Activated CD8-positive, alpha-beta memory T cell treated with anti-CD3 and anti-CD28 coated beads, Interleukin-2, amount 10 ng/mL, durations not matched to agents 7 days and 5 days (primary cell): Measurements from ENCODE around the gene UBE2D2. TPM values are rescaled to one million over a fixed set of nuclear protein-coding genes. Genes with fewer than 3 reads are reported as not detected.
A peak's percentile ranks its signal among the peaks of the same experiment; 100 is the strongest.
"Not testable (repeated sequence)": the region's sequence is repeated elsewhere in the genome, so short reads cannot be mapped to it uniquely, and the experiment has no call there.

Source experiments
- ATAC-seq: fragments of 150-1000 bp; cut with Tn5 transposase; one replicate; pipeline ENCODE4 v1.10.0; 2021; ENCODE audit warnings: moderate library complexity
- CTCF ChIA-PET: fragments of 350-600 bp; sonication (Branson Sonifier 250); formaldehyde crosslinking; loops from one replicate; lab custom pipeline; 2021; ENCODE audit warnings: antibody characterized with exemption; lab: Charles Lee
- DNase-seq: peaks from one replicate; pipeline ENCODE4 v3.0.0-alpha.2; 2020
- H3K27ac Mint-ChIP-seq: one replicate; pipeline ENCODE4 v1.8.0; 2021; ENCODE audit warnings: mild to moderate bottlenecking, mixed read lengths
- H3K27me3 Mint-ChIP-seq: one replicate; pipeline ENCODE4 v1.8.0; 2021; ENCODE audit warnings: mixed read lengths
- H3K36me3 Mint-ChIP-seq: one replicate; pipeline ENCODE4 v1.8.0; 2021; ENCODE audit warnings: mild to moderate bottlenecking, mixed read lengths
- H3K4me1 Mint-ChIP-seq: one replicate; pipeline ENCODE4 v1.8.0; 2021; ENCODE audit warnings: mixed read lengths
- H3K4me3 Mint-ChIP-seq: one replicate; pipeline ENCODE4 v1.8.0; 2021; ENCODE audit warnings: mild to moderate bottlenecking, moderate library complexity, mixed read lengths
- H3K9me3 Mint-ChIP-seq: one replicate; pipeline ENCODE4 v1.8.0; 2022; ENCODE audit warnings: low read depth, mixed read lengths
- total RNA-seq, 2 experiments: library from RNA; stranded (reverse); gene quantifications; one replicate each; pipeline ENCODE4 v1.2.3, GENCODE V29; 2021

Gene UBE2D2
- total RNA-seq, result 100 to 1,000 TPM; 201 to 244 TPM

DNA sequence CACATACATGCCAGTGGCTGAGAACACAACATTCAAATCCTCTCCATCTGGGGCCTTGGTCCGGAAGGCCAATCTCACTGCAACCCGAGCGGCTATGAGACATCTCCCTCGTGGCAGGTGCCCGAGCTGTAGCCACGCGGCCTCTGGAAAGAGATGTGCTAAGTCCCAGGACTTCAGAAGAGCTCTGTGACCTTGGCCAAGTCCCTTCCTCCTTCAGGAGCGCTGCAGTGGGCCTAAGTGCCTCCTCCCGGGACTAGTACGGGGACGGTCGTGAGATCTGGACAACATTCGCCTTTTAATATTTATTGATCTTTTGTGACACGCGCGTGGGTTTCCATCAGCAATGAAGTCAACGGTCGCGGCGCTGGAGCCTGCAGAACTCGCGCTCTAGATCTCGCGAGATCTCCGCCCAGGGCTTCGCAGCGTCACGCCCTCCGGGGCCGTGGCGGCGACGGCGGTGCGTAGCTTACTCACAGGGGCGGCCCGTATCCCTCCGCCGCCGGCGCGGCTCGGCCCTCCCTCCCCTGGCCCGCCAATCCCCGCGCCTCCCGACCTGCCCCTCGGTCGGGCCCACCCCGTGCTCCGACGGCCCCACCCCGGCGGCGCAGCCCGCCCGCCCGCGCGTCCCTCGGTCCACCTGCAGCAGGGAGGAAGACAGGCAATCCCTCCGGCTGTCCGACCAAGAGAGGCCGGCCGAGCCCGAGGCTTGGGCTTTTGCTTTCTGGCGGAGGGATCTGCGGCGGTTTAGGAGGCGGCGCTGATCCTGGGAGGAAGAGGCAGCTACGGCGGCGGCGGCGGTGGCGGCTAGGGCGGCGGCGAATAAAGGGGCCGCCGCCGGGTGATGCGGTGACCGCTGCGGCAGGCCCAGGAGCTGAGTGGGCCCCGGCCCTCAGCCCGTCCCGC, at the start of gene UBE2D2:
Gene UBE2D2, plus strand, starts transcription at position 588 of the 903 bp plus-strand sequence. CDS start 453 bp downstream, outside the sequence.
- Mint-ChIP-seq H3K9me3 (no peaks in the 10 kb centered on the region), H3K27ac (peak within 1 kb of the TSS; percentile 94), H3K27me3 (no peaks in the 10 kb centered on the region), H3K36me3 (peaks cover 21% of the 10 kb centered on the region), H3K4me3 (peak within 1 kb of the TSS; percentile 96), H3K4me1 (peaks cover 36% of the 10 kb centered on the region)
- DNase-seq (peak; percentile 98), ATAC-seq (peak; percentile 93)
- CTCF ChIA-PET, result interaction anchor here (0.8 to 9.1 kb wide), 8 partner anchors 13 to 204 kb away, joined by 3 to 92 read pairs (median 4); partner anchors contain the start of gene SPATA24

DNA sequence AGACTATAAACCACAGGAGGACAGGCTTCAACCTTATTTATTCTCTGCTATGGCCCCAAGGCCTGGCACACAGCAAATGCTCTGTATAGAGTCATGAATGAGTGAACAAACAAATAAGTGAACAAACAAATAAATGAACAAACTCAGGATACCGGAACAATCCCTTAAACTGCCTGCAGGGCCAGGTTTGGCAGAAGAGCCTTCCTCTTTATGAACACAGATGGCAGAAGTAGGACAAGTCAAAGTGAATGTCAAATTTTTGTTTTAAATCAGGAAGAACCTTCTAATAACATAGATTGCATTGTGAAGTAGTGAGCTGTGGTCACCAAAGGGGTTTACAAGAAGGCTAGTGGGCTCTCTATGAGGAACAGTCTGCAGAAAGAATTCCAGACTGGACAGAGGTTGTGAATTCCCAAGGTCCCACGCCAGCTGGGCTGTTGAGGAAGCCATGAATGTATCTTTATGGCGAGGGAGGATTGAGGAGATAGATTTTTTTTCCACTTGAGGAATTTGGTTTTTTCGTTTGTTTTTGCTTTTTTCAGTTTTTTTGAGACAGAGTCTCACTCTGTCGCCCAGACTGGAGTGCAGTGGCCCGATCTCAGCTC, 48.3 kb upstream of the UBE2D2 start:
- CTCF ChIA-PET, result interaction anchor here (0.7 to 13.7 kb wide), 30 partner anchors 9 to 220 kb away, joined by 3 to 423 read pairs (median 4); partner anchors contain the start of genes DNAJC18, ECSCR, PROB1 and SPATA24
- ATAC-seq (no peak), DNase-seq (no peak)
- H3K4me1 Mint-ChIP-seq, result peaks cover 53% of the 10 kb centered on the region
- H3K4me3 Mint-ChIP-seq, result no peak overlapping the region
- H3K9me3 Mint-ChIP-seq, result no peaks in the 10 kb centered on the region
- peaks cover 4% of the 10 kb centered on the region for H3K36me3 Mint-ChIP-seq
- peak overlapping the region; percentile 10 for H3K27ac Mint-ChIP-seq
- no peaks in the 10 kb centered on the region for H3K27me3 Mint-ChIP-seq

DNA sequence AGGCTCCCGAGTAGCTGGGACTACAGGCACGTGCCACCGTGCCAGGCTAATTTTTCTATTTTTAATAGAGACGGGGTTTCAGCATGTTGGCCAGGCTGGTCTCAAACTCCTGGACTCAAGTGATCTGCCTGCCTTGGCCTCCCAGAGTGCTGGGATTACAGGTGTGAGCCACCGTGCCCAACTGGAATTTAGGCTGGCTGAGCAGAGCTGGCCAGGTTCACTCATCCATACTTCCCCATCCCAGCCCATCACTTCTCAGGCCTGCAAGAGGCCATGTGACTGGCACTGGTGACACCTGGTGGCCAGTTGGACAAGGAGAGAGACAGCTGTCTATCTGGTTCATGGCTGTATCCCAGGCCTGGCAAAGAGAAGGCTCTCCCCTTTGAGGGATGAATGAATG, 47.7 kb upstream of the UBE2D2 start:
- H3K4me3 Mint-ChIP-seq, H3K36me3 Mint-ChIP-seq, H3K27ac Mint-ChIP-seq, H3K9me3 Mint-ChIP-seq, H3K27me3 Mint-ChIP-seq: not testable (repeated sequence)
- peak; percentile 89 for DNase-seq
- CTCF ChIA-PET, result interaction anchor here (0.7 to 13.7 kb wide), 33 partner anchors 9 to 221 kb away, joined by 3 to 423 read pairs (median 4); partner anchors contain the start of genes DNAJC18, ECSCR, PROB1 and SPATA24
- peak; percentile 68 for ATAC-seq
- H3K4me1 Mint-ChIP-seq, result peaks cover 57% of the 10 kb centered on the region

DNA sequence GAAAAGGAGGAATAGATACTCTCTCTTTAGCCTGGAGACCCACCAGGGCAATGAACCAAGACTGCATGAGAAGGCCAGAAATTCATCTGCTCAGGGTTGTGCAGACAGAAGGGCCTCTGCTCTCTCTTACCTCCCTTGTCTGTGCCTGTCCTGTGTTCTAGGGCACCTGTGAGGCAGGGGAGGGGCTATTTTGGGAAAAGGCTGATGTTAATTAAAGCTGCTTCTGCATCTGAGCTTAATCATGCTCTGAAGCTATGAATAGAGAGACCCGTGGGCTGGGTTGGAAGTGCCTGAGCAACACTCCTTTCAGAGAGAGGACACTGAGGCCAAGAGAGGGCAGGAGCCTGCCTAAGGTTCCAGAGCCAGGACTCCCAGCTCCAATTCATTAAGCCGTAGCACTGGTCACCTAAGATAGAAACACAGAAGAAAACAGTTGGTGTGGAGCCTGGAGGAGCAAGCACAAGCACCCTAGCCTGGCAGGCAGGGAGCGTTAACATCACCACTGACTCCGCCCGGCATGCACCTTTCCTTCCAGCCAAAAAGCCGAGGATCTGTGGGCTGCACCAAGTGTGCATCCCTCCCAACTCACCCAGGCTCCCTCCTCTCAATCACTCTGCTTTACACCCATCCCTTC, 47.2 kb upstream of the UBE2D2 start:
- ATAC-seq (peak; percentile 2), DNase-seq (no peak)
- peaks cover 62% of the 10 kb centered on the region for H3K4me1 Mint-ChIP-seq
- H3K9me3 Mint-ChIP-seq, result no peaks in the 10 kb centered on the region
- peaks cover 4% of the 10 kb centered on the region for H3K36me3 Mint-ChIP-seq
- CTCF ChIA-PET, result interaction anchor here (0.7 to 13.7 kb wide), 34 partner anchors 8 to 211 kb away, joined by 3 to 423 read pairs (median 4); partner anchors contain the start of genes DNAJC18, ECSCR, PROB1 and SPATA24
- H3K27me3 Mint-ChIP-seq, result no peaks in the 10 kb centered on the region
- no peak overlapping the region for H3K4me3 Mint-ChIP-seq
- H3K27ac Mint-ChIP-seq, result peak overlapping the region; percentile 58

DNA sequence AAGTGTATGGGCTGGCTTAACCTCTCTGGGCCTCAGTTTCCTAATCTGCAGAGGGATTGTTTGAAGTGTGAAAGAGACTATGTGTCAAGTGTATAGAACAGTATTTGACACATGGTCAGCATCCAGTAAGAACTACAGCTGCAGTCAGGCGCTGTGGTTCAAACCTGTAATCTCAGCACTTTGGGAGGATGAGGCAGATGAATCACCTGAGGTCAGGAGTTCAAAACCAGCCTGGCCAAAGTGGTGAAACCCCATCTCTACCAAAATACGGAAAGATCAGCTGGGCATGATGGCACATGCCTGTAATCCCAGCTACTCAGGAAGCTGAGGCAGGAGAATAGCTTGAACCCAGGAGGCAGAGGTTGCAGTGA, 46.7 kb upstream of the UBE2D2 start:
- peak overlapping the region; percentile 58 for H3K27ac Mint-ChIP-seq
- DNase-seq, result peak; percentile 64
- H3K9me3 Mint-ChIP-seq, result no peaks in the 10 kb centered on the region
- no peak for ATAC-seq
- CTCF ChIA-PET, result interaction anchor here (0.9 to 13.7 kb wide), 20 partner anchors 14 to 153 kb away, joined by 3 to 423 read pairs (median 5); partner anchors contain the start of genes DNAJC18, PROB1 and STING1
- no peak overlapping the region for H3K4me3 Mint-ChIP-seq
- no peaks in the 10 kb centered on the region for H3K27me3 Mint-ChIP-seq
- peaks cover 4% of the 10 kb centered on the region for H3K36me3 Mint-ChIP-seq
- H3K4me1 Mint-ChIP-seq, result peaks cover 63% of the 10 kb centered on the region

DNA sequence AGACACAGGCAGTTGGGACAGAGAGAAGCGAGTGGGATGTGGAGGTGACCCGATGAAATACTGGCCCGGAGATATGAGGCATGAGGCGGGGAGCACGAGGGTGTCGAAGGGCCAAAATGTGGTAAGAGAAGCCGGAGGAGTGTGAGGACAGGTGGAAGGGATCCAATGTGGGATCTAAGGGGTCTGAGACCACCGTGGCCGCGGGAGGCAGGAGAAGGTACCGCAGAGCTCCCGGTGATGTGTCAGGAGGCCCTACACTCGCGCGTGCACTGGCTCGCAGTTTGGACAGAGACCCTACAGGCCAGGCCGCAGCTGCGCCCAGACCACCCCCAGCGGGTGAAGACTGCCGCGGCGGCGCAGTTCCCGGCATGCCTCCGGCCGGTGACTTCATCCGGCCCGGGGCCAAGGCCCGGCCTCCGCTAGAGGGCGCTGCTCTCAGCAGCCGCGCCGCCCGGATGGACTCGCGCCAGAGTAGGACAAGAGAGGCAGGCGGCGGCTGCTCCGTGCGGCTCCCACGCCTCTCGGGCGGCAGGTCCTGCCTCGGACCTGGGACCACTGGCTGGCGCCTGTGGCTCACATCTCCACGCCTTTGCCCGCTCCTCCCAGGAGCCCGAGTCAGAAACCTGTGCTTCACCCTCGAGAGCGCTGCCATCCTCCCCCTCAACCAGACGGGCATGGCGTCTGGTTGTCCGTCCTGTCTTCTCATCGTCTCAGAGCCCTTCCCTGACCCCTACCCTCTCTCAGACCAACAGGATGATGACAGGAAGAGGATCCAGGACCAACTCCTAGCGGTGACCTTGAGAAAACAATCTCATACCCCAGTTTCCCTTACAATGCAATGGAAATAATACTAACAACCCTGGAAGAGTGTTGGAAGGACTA, 43.2 kb upstream of the UBE2D2 start:
- Mint-ChIP-seq H3K4me1 (peaks cover 34% of the 10 kb centered on the region), H3K4me3 (peak overlapping the region; percentile 78), H3K9me3 (no peaks in the 10 kb centered on the region), H3K27ac (peak overlapping the region; percentile 90), H3K27me3 (no peaks in the 10 kb centered on the region), H3K36me3 (no peaks in the 10 kb centered on the region)
- peak; percentile 92 for DNase-seq
- CTCF ChIA-PET, result interaction anchor here (0.6 to 13.7 kb wide), 28 partner anchors 24 to 248 kb away, joined by 3 to 423 read pairs (median 3); partner anchors contain the start of genes DNAJC18, SPATA24, STING1 and UBE2D2
- peak; percentile 97 for ATAC-seq

DNA sequence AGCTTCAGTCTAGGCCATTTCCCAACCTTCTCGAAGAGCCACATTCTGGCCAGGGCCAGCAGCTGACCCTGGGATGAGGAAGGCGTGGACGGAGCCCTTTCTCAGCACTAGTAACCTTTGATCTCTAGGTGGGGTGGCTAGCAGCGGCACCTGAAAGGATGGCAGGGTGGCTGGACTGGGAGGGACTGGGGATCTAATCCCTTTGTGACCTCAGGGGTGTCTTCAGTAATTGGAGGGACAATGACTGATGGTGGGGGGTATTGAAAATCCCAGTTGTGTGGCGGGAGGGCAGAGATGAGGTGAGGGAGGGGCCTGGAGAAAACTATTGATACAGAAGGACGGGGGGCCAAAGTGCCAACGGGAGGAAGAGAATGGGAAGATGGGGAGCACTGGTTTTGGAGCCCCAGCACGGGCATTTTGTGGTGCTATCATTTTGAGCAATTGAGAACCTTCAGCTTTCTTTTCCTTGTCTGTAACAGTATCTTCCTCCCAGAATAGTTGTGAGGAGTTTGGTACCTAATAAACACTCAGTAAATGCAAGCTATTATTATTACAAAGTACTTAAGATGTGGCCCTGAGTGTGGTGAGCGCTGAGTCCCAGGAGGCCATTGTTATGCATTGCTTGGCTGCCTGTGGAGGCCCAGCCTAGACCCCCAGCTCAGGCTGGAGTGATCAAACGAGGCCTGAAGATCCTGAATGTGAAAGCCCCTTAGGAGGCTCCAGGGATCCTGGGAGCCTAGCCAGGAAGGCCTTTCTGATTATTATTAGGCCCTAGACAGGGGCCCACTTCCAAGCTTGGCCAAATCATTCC, 37.3 kb upstream of the UBE2D2 start:
- Mint-ChIP-seq H3K27ac (no peak overlapping the region), H3K4me3 (no peak overlapping the region), H3K27me3 (no peaks in the 10 kb centered on the region), H3K4me1 (peaks cover 2% of the 10 kb centered on the region), H3K9me3 (no peaks in the 10 kb centered on the region), H3K36me3 (no peaks in the 10 kb centered on the region)
- no peak for ATAC-seq
- CTCF ChIA-PET, result interaction anchor here (1.2 to 13.7 kb wide), 2 partner anchors 18 to 103 kb away, joined by 3 to 423 read pairs; no protein-coding TSS in a partner anchor
- no peak for DNase-seq

DNA sequence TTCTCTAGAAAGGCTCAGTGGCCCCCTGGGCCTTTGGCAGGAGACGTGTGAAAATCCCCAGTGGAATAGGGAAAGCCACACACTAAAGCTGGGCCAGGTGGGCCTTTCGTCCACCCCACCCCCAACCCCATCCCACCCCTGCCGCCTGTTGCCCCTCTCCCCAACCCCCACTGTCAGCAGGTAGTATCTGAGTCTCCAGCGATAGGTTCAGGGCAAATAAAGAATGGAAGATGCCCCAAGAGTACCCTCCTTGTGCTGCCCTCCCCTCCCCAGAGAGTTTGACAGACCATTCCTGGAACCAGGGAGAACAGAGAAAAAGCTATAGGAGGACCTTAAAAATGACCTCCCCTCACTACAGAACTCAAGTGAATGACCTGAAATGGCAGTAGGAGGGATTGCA, 36.7 kb upstream of the UBE2D2 start:
- no peaks in the 10 kb centered on the region for H3K27me3 Mint-ChIP-seq
- no peaks in the 10 kb centered on the region for H3K9me3 Mint-ChIP-seq
- DNase-seq (no peak), ATAC-seq (no peak)
- CTCF ChIA-PET, result interaction anchor here (1.2 kb wide), 1 partner anchor 17 kb away, joined by 3 read pairs; no protein-coding TSS in a partner anchor
- no peaks in the 10 kb centered on the region for H3K4me1 Mint-ChIP-seq
- H3K4me3 Mint-ChIP-seq, result no peak overlapping the region
- no peak overlapping the region for H3K27ac Mint-ChIP-seq
- H3K36me3 Mint-ChIP-seq, result no peaks in the 10 kb centered on the region

DNA sequence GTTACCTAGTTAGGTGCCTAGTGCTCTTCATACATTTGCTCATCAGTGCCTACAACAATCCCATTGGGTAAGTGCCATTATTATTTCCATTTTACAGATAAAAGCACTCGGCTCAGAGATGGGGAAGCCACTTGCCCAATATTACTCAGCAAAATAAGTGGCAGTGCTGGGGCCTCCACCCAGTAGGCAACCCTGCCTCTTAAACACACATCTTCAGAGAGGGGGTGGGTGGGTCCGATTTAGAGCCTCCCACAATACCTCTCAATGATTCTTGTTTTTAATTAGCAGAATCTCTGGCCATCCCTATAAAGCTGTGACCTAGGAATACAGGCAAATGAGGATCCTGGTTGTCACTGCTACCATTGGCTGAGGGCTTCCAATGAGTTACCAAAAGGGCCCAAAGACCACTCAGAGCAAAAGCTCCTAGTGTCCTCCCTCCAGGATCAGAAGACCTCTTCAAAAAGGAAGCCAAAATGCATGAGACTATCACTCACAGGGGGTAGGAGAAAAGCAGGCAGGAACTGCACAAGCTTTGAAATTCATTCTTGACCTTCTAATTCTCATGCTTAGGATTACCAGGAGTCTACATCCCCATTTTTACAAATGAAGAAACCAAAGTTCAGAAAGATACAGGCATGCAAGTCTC, 36.1 kb upstream of the UBE2D2 start:
- H3K27me3 Mint-ChIP-seq, result no peaks in the 10 kb centered on the region

DNA sequence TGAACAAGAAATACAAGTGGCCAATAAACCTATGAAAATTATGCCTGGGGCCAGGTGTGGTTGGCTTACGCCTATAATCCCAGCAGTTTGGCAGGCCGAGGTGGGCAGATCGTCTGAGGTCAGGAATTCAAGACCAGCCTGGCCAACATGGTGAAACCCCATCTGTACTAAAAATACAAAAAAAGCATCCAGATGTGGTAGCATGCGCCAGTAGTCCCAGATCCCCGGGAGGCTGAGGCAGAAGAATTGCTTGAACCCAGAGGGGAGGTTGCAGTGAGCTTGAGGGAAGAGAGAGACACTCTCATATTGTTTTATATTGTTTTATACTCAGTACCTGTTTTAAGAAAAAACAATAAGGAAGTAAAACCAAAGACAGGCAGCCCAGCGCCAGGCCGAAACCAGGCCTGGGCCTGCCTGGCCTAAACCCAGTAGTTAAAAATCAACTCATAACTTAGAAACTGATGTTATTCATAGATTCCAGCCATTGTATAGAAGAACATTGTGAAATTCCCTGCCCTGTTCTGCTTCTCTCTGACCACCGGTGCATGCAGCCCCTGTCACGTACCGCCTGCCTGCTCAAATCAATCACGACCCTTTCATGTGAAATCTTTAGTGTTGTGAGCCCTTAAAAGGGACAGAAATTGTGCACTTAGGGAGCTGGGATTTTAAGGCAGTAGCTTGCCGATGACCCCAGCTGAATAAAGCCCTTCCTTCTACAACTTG, 35.4 kb upstream of the UBE2D2 start:
- CTCF ChIA-PET, result interaction anchor here (0.6 kb wide), 1 partner anchor 103 kb away, joined by 4 read pairs; no protein-coding TSS in a partner anchor
- H3K27ac Mint-ChIP-seq, DNase-seq: not testable (repeated sequence)

More for the DNA sequence above, 36.1 kb upstream of the UBE2D2 start:
- Mint-ChIP-seq H3K4me1 (no peaks in the 10 kb centered on the region), H3K9me3 (no peaks in the 10 kb centered on the region), H3K4me3 (no peak overlapping the region), H3K27ac (no peak overlapping the region), H3K36me3 (no peaks in the 10 kb centered on the region)
- DNase-seq, result no peak
- ATAC-seq, result no peak
- CTCF ChIA-PET, result interaction anchor here (0.6 to 1.2 kb wide), 2 partner anchors 16 to 103 kb away, joined by 3 to 4 read pairs; no protein-coding TSS in a partner anchor

More for the DNA sequence above, 35.4 kb upstream of the UBE2D2 start:
- not testable (repeated sequence) for H3K4me3 Mint-ChIP-seq, H3K36me3 Mint-ChIP-seq, H3K9me3 Mint-ChIP-seq, ATAC-seq, H3K27me3 Mint-ChIP-seq, H3K4me1 Mint-ChIP-seq
